Measurements from ENCODE around the gene RTL10.

RTL10 gene

DNA sequence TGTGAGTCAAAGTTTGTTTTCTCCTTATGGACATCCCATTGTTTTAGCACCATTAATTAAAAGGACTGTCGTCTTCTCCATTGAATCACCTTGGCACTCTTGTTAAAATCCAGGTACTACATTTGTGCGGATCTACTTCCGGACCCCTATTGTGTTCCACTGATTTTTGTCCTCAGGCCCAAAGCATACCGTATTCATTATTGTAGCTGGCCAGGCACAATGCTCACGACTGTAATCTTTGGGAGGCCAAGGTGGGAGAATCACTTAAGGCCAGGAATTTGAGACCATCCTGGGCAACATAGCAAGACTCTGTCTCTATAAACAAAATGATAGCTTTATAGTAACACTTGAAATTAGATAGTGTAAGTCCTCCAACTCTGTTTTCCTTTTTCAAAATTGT, 8.9 kb upstream of the RTL10 start:
- DNase-seq (ENCODE audit: low read depth) = no peak

DNA sequence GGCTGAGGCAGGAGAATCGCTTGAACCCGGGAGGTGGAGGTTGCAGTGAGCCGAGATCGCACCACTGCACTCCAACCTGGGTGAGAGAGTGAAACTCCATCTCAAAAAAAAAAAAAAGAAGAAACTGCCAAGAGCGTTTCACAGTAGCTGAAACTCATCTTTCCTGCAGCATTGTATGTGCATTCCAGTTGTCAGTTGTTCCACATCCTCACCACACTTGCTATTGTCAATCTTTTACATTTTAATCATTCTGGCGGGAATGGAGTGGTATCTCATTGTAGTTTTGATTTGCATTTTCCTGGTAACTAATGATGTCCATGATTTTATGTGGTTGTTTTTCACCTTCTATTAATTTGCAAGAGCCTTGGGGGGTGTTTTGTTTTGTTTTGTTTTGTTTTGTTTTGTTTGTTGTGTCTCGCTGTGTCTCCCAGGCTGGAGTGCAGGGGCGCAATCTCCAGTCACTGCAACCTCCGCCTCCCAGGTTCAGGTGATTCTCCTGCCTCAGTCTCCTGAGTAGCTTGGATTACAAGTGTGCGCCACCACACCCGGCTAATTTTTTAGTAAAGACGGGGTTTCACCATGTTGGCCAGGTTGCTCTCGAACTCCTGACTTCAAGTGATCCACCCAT, 8.1 kb upstream of the RTL10 start:
- DNase-seq (ENCODE audit: low read depth) = no peak

DNA sequence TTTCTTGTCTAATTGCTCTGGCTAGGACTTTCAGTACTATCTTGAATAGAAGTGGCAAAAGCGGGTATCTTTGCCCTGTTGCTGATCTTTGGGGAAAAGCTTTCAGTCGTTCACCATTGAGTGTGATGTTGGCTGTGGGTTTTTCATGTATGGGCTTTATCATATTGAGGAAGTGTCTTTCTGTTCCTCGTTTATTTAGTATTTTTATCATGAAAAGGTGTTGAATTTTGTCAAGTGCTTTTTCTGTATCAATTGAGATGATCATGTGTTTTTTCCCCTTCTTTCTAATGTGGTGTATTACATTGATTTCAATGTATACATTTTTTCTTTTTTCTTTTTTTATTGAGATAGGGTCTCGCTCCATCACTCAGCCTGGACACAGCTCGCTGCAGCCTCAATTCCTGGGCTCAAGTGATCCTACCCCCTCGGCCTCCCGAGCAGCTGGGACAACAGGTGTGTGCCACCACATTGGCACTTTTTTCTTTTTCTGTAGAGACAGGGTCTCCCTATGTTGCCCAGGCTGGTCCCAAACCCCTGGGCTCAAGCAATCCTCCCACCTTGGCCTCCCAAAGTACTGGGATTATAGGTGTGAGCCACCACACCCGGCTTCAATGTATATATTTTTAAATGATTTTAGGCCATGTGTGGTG, 5.3 kb upstream of the RTL10 start:
- no peak for DNase-seq (ENCODE audit: low read depth)

DNA sequence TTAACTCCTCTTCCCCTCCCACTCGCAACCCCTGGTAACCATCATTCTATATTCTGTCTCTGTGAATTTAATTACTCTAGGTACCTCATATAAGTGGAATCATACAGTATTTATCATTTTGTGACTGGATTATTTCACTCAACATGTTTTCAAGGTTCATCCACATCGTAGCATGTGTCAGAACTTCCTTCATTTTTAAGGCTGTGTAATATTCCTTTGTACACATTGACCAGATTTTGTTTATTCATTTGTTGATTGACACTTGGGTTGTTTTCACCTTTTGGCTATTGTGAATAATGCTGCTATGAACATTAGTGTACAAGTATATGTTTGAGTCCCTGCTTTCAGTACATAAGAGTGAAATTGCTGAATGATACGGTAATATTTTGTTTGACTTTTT, 2.7 kb upstream of the RTL10 start:
- DNase-seq (ENCODE audit: low read depth) = no peak

DNA sequence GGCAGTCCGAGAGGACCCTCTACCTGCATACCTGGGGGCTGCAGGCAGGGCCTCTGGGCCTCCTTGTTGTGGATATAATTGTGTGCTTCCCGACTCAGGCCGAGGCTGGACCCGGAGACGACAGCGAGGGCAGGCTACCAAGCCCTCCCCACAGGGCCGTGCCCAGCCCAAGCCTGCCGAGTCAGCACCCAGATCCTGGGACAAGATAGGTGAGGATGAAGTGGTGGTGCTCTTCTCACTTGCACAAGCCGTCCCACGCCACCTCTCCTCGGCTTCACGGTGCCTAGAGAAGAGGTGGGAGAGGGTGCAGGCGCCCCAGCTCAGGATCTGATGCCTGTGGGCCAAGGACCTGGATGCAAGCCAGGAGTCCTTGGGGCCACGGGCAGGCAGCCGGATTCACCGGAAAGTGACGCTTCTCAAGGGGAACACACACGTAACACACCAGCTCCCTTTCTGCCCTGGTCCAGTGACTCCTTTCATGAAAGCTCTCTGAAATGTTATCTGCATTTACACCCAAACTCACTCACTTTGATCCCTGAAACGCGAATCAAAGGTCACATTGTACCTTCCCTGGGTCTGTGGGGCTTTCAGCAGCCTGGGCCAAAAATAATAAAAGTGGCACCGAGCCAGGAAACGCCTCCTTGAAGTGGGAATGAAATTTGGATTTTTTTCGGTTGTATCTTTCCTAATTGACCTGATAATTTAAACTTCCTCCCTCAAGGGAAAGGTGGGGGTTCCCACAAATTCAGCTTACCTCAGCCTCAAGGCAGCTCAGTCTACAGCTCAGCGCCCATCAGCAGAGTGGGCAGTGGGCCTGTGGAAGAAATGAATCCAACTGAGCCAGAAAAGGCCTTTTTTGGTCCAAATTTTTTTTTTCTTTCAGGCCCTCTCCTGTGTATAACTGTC, 1.1 kb upstream of the RTL10 start:
- DNase-seq (ENCODE audit: low read depth) = peak; percentile 62

DNA sequence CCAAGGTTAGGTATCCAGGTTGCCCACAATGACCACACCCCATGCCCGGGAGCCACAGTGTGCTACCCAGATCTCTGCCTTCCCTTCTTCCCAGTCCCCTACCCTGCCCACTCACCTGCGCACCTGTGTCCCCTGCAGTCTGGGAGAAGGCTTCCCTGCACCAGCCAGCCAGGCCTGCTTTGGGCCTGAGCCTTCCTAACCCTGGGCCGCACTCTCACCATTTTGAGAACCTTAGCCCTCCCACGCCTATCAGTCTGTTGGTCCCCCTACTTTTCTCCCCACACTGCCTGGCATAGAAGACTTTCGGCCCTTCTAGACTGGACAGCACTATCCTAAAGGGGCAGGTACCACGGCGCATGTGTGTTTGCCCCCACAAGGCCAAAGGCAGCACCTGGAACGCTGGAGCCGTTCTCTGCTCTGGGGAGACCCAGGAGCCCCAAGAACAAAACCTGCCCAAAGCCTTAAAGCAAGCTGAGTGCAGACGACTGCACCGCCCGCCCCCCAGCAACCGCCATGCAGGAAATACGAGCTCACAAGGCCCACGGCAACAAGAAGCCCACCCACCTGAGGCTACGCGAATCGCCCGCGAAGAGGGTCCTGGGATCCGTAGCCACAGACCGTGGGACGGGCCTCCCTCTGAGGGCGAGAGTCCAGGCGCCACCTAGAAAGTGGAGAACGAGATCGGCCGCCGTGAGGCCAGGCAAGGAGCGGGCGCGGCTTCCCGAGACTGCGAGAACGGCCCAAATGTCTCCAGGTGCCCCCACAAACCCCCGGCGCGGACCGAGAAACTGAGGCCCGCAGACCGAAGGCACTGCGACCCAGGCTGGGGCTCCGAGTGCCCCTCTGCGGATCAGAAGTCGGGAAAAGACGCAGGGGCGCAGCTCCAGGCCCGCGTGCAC, 546 bp downstream of the RTL10 start:
- DNase-seq (ENCODE audit: low read depth) = no peak

DNA sequence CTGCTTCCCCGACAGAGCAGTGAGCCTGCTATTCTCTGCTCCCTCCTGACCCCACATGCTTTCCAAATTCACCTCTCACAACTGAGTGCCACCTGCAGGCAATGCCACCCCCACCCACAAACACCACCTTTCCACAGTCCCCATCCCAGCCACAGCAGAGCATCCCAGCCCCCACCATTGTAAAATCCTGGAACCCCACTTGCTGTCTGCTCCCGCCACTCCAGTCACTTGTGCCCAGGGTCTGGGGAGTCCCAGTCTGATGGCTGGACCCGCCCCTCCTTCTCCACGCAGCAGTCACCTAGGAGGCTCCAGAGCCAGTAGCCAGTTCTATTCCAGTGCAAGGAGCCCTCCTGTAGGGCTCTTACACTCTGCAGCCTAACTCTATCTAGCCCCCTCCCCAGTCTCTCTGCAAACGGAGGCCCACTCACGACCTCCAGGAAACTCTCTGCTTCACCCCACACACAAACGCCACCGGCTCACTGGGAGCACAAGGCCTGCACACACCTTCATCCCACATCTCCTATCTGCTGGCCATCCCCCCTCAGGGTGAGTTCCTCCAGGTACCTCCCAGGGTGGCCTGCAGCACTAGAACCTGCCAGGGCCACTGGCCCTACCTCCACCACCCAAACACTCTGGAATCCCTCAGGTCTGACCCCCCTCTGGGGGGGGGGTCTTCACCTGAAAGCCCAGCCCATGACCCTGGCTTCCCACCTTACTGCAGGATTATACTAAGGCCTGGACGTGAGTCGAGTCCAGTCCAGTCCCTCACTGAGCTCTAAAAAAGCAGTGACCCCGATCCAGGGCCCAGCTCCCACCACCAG, 1.4 kb downstream of the RTL10 start:
- no peak for DNase-seq (ENCODE audit: low read depth)

DNA sequence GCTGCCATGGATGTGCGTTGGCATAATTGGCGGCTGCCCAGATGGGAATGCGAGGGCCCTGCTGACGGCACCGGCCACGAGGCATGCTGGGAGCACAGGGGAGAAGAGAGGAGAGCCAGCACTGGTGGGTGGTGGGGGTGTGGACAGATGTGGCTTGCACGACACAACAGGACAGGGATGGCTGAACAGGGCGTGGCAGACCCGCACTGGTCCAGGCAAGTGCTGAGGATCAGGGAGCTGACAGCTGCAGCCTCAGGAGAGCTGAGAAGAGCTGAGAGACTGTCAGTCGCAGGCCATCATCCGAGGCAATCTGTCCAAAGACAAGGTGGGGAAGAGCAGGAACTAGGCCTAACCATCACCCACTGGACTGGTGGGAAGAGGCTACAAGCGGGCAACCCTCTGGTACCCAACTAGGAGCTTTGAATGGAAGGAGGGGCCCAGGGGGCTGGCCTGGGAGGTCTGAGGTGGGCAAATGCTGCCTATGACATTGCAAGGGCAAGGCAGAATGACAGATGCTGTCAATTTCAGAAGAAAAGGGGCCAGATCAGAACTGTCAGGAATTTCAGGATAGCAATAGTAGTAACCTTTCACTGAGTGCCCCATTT, 2.4 kb downstream of the RTL10 start:
- DNase-seq (ENCODE audit: low read depth) = no peak

DNA sequence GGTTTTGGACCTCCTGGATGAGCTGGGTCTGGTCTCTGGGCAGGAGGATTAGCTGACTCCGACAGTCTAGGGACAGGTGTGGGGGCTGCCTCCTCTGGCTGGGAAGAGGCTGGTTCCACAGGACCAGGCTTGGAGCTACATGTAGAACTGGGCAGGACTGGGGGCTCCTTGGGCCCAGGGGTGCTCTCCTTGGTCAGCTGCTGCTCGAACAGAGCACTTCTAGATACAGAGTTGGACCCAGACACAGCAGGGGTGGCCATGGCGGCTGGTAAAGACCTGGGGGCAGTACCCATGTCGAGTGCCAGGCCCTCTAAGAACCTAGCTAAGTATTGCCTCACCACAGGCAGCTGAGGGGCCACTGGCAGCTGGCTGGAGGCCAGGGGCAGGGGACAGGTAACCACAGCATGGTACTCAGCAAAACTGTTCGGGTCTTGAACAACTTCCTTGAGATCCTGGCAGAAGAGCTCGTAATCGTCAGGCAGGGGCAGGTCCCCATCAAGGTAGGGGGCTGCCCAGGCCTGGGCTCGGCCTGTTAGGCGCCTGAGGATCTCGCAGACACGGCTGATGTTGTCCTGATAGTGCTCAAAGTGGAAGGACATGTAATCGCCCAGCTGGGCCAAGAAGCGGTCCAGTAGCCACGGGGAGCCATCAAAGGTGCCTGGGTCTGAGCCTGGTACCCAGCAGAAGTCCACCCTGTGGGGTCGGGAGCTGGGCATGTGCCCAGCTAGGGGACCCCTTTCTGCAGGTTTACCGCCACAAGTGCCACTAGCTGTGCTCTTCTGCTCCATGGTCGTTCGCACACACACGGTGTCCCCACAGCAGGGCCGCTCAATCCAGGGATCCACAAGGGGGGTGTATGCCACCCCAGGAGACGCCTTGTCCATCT, 3.1 kb downstream of the RTL10 start:
- no peak for DNase-seq (ENCODE audit: low read depth)

DNA sequence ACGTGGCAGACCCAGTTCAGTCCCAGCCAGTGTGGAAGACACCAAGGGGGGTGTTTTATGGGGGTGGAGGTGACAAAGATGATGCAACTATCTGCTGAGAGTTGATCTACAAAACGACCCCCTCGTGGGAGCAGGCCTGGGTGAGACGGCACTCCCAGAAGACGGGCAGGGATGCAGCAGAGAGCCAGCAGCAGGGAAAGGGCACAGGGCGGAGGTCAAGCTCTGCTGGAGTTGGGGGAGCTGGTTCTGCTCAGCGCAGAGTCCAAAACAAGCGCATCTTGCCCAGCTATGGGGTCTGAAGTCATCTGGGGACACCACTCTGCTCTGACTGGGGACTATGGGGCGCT, 3.9 kb downstream of the RTL10 start:
- DNase-seq (ENCODE audit: low read depth) = no peak

DNA sequence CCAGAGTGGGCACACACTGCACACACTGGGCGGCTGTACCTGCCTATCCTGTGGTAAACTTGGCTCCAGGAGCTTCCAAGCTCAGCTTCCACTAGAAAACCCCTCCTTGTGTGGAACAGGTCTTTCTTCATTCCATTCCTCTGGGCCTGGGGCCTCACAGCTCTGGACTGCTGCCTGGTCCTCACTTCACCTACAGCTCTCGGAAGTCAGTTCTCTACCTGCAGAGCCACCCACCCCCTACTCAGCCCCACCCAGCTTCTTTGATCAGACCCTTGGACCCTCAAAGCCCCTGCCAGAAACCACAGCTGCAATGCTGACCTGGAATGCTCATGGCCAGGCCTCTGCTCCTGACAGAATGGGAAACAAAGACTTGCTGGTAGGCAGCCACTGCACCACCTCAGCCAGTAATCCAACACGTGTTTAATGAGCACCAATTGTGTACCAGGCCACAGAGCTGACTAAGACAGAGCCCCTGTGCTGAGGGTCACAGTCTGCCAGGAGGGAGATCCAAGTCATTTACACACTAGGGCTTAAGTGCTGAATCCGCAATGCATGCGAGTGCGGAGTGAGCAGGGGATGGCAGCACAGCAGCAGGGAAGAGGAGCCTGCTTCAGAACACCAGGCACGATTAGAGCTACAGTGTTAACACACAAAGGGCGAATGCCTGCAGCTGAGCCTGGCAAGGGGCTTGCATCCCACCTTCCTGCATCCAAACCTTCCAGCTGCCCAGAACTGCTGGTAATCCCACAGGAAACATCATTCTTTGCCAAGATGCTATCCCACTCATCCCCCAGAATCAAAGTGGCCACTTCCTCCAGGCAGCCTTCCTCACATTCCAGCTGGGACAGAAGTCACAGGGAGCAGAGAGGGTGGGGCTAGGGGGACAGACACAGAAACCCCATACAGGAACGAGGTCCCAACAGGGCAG, 4.6 kb downstream of the RTL10 start:
- DNase-seq (ENCODE audit: low read depth) = no peak

DNA sequence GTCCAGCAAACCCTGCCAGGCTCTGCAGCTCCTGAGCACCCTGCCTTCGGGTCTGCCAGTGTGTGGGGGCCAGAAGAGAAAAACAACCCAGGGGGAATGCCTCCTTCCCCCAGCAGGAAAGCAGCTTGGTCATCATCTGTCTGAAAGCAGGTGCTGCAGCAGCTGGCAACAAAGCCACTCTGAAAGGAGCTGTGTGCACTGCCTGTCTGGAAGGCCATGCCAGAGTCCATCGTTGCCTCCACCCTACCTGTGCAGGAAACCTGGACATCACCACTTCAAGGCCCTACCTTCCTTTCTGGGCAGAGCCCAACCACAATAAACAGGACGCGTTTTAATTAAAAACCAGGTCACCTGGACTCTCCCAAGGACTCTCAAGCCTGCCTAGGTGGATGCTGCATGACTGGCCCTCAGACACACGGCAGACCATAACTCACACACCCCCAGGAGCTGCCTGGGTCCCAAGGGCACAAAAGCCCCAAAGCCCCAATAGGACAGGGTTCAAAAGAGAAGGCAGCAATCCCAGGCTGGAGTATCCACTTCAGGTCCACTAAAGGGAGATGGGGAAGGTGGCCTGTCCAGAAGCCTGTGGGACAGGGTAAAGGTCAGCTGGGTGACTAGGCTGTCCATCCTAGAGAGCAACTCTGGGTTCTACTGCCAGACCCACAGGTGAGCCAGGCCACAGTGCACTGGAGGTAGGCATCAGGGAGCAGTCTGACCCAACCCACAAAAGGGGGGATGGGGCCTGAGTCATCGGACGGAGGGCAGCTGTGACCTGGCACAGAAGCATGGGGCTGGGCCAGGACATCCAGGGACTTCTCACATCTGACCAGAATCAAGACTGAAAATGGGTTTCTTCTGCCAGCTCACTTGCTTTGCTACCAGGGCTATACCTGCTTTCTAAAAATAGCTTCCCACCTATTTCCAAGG, 6.1 kb downstream of the RTL10 start:
- peak; percentile 55 for DNase-seq (ENCODE audit: low read depth)

DNA sequence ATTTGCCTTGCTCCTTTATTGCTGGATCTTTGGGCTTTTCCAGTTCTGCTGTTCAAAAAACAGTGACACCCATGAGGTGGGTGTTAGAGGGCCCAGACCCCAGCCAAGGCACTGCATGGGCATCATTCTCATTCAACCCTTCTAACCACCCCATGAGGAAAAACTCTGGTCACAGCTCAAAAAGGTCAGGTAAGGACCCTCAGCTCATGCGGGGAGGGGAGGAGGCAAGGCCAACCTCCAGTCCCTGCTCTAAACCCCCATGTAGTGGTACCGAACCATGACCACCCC, 7.4 kb downstream of the RTL10 start:
- no peak for DNase-seq (ENCODE audit: low read depth)

DNA sequence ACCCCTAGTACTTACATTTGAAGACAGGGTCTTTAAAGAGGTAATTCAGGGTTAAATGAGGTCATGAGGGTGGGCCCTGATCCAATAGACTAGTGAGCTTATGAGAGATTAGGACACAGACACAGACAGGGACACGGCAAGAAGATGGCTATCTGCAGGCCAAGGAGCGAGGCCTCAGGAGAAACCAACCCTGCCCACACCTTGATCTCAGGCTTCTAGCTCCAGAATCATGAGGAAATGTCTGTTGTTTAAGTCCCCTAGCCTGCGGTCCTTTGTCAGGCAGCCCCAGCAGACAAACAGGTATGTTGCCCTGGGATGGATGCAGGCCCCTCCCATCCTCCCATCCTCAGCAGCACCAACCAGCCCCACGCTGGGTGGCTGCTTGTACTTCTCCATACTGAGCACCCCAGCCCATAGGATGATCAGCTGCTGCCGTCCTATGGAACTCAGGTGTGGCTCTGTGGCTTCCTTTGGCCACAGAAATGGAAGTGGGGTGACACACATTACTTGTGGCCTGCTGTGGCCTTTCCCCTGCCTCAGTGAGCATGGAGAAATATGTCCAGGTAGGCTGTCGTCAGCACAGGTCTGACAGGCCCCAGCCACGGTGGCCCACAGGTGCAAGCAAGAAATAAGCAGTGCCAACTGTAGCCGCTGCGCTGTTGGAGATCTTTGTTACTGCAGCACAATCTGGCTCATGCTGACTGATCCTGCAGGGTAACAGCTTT, 7.9 kb downstream of the RTL10 start:
- DNase-seq (ENCODE audit: low read depth) = no peak

DNA sequence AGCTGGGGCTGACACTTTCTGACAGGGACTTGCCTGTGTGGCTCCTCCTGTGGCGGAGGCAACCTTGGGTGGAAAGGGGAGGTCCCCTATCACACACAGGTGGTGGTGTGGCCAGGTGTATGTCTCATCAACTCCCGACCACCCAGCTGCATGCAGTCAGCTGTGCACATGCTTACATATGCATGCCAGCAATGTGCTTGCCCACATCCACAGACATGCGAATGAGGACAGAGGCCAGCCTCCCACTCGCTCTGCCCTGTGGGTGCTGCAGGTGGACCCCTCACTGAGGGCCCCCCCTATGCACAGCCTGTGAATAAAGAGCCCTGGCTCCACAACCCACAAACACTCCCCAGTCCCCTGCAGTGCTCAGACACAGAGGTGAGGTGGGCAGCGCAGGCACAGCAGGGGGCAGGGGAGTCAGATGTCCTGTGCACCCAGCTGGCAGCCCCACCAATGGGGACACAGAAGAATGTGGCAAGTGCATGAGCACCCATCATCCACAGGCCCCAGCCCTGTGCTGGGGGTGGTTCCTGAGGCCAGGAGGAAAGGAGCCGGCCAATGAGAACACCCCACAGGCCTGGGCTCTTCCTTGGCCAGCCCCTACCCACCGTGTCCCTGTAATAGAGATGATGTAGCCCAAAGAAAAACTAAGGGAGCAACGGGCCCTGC, 9.5 kb downstream of the RTL10 start:
- DNase-seq (ENCODE audit: low read depth) = peak; percentile 19

DNA sequence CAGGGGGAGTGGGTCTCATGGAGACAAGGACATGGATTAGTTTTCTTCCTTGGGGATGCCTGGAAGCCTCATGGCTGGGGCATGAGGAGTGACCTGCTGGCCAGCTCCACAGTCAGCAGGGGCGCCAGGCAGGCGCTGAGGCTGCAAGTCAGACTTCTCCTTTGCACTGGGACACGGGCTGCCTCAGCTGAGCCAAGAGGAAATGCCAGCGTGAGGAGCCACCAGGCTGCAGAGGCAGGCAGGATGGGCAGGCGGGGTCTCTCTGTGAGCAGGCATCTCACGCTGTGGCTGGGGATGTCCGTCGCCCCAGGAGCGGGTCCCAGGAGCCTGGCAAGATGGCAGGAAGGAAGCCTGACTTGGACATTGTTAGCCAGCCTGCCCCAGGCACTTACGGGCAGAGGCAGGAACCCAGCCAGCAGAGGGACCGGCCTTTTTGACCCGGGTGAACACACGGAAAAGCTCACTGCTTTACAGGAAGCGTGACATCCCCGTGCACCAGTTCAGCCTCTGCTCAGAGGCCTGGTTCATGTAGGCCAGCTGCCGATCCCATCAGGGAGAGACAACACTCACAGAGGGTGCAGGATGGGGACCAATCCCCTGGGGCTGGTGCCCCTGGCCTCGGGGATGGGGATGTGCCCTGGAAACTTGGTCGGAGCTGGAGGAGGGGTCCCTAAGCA, 10.2 kb downstream of the RTL10 start:
- DNase-seq (ENCODE audit: low read depth) = peak; percentile 90
